Measurements from ENCODE around the gene AMY2A. TPM values are rescaled to one million over a fixed set of nuclear protein-coding genes. Genes with fewer than 3 reads are reported as not detected.
"Not testable (repeated sequence)": the region's sequence is repeated elsewhere in the genome, so short reads cannot be mapped to it uniquely, and the experiment has no call there.

Gene AMY2A
- total and polyA plus RNA-seq, 2 donors (not counting 3 experiments of a cell fraction or from before 2014, with no cell fraction given) = not detected

DNA sequence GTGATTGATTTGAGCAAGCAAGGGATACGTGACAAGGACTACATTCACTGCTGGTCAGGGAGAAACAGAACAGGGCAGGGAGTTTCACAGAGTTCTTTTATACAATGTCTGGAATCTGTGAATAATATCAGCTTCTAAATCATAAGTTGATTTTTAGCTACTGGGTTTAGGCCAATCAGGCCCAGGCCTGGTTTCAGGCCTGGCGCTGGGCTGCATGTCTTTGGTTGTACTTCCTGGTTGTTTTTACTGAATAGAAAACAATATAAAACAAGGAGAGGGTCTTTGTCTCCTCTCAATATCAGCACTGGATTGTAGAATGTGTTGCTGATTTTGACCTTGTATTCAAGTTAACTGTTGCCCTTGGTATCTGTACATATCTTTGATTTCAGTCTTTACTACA, 865 bp upstream of the AMY2A start:
- no peak overlapping the region for H2AFZ ChIP-seq (ENCODE audit: low read depth, low read length)
- no peak overlapping the region for H3K9ac ChIP-seq (replicated peaks; ENCODE audit: extremely low read depth, insufficient read depth, low read length)
- H3K27me3 ChIP-seq (ENCODE audit: control insufficient read depth in 2 of 2, insufficient read depth in 2 of 2, low read length in 2 of 2) = no peaks in the 10 kb centered on the region
- H3K4me2 ChIP-seq (ENCODE audit: insufficient read depth, low read length) = no peak overlapping the region
- H3K4me3 ChIP-seq (replicated peaks in 1 of 3; ENCODE audit: insufficient read depth in 1 of 3, low read depth in 1 of 3, low read length in 3 of 3) = no peak overlapping the region
- POLR2A ChIA-PET = no interaction called here
- CTCF ChIA-PET = no interaction called here
- FAIRE-seq (no peak), DNase-seq (ENCODE audit: low read depth, low spot score) (no peak)
- no peak overlapping the region for H3K27ac ChIP-seq (ENCODE audit: insufficient read depth, low read depth, low read length)
- H3K9me1 ChIP-seq (replicated peaks; ENCODE audit: control insufficient read depth, extremely low read depth, insufficient read depth, low read length) = no peaks in the 10 kb centered on the region
- dilution Hi-C loops (cut with MboI; ENCODE audit: extremely low pct_ligation_motif_present, low sequenced_read_pairs) (no loop called here), intact Hi-C loops (cut with micrococcal nuclease) (no loop called here)
- no TSS peak for BruUV-seq (replicated peaks)
- H3K4me1 ChIP-seq (ENCODE audit: control insufficient read depth, extremely low read depth, insufficient read depth, low read length) = no peaks in the 10 kb centered on the region
- H3K36me3 ChIP-seq (ENCODE audit: control insufficient read depth in 2 of 2, extremely low read depth in 1 of 2, insufficient read depth in 2 of 2, low read length in 2 of 2) = no peaks in the 10 kb centered on the region
- TF ChIP-seq EZH2 (IDR thresholded peaks at IDR 0.05; ENCODE audit: borderline replicate concordance, low read depth, low read length, severe bottlenecking) = no peak
- no peak for TF ChIP-seq FOS (IDR thresholded peaks at IDR 0.05; ENCODE audit: borderline replicate concordance, insufficient read depth, low read length)
- TF ChIP-seq, protein P1, sequence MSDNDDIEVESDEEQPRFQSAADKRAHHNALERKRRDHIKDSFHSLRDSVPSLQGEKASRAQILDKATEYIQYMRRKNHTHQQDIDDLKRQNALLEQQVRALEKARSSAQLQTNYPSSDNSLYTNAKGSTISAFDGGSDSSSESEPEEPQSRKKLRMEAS (IDR thresholded peaks at IDR 0.05; ENCODE audit: insufficient read depth, insufficient read length) = no peak
- no peak for TF ChIP-seq JUN (IDR thresholded peaks at IDR 0.05; ENCODE audit: borderline replicate concordance, insufficient read depth, insufficient read length, low read depth)
- no peak for TF ChIP-seq POLR2AphosphoS5 (IDR thresholded peaks at IDR 0.05; ENCODE audit: insufficient read depth, low read depth, low read length)
- H4K20me1 ChIP-seq (replicated peaks; ENCODE audit: control insufficient read depth, extremely low read depth, insufficient read depth, low read length) = no peaks in the 10 kb centered on the region
- H3K9me3 ChIP-seq (replicated peaks; ENCODE audit: control insufficient read depth, insufficient read depth, low read length) = no peaks in the 10 kb centered on the region
- H3K79me2 ChIP-seq (ENCODE audit: control insufficient read depth, insufficient read depth, low read length) = no peaks in the 10 kb centered on the region

DNA sequence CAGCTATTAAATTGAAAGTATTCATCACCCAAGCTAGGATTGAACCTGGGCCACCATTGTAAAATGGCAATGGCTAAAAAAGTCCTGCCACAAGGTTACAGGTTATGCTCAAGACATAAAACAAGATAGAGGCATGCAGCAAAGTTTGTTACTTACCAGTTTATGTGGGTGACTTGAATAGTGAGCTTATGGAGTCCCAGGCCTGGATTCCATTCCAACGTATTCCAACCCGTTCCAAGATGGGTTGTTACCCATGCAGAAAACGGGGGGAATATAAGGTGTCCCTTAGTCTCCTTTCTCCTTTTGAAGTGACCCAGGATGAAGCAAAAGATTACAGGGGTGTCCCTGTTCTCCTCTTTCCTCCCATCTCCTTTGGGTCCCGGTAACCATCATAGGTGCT, 10.2 kb downstream of the AMY2A start:
- H3K4me3 ChIP-seq (replicated peaks in 1 of 3; ENCODE audit: insufficient read depth in 1 of 3, low read depth in 1 of 3, low read length in 3 of 3); FAIRE-seq; H3K79me2 ChIP-seq (ENCODE audit: control insufficient read depth, insufficient read depth, low read length); BruUV-seq (replicated peaks); H4K20me1 ChIP-seq (replicated peaks; ENCODE audit: control insufficient read depth, extremely low read depth, insufficient read depth, low read length); H3K9me1 ChIP-seq (replicated peaks; ENCODE audit: control insufficient read depth, extremely low read depth, insufficient read depth, low read length); POLR2A ChIA-PET; dilution Hi-C loops (cut with MboI; ENCODE audit: extremely low pct_ligation_motif_present, low sequenced_read_pairs); H3K4me2 ChIP-seq (ENCODE audit: insufficient read depth, low read length); H3K27ac ChIP-seq (ENCODE audit: insufficient read depth, low read depth, low read length); H2AFZ ChIP-seq (ENCODE audit: low read depth, low read length); H3K9ac ChIP-seq (replicated peaks; ENCODE audit: extremely low read depth, insufficient read depth, low read length); H3K27me3 ChIP-seq (ENCODE audit: control insufficient read depth in 2 of 2, insufficient read depth in 2 of 2, low read length in 2 of 2); CTCF ChIA-PET; H3K9me3 ChIP-seq (replicated peaks; ENCODE audit: control insufficient read depth, insufficient read depth, low read length); intact Hi-C loops (cut with micrococcal nuclease); DNase-seq (ENCODE audit: low read depth, low spot score); H3K36me3 ChIP-seq (ENCODE audit: control insufficient read depth in 2 of 2, extremely low read depth in 1 of 2, insufficient read depth in 2 of 2, low read length in 2 of 2); H3K4me1 ChIP-seq (ENCODE audit: control insufficient read depth, extremely low read depth, insufficient read depth, low read length): not testable (repeated sequence)

DNA sequence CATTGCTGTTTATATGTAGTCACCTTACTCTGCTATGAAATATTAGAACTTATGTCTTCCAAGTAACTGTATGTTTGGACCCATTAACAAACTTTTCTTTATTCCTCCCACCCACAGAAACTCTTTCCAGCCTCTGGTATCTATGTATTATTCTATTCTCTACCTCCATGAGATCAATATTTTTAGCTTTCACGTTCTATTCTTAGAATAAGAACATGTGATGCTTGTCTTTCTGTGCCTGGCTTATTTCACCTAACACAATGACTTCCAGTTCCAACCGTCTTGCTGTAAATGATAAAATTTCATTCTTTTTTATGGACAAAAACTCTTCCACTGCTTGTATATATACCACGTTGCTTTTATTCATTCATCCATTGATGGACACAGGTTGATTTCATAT, 24.0 kb downstream of the AMY2A start:
- H2AFZ ChIP-seq (ENCODE audit: low read depth, low read length); H3K79me2 ChIP-seq (ENCODE audit: control insufficient read depth, insufficient read depth, low read length); H4K20me1 ChIP-seq (replicated peaks; ENCODE audit: control insufficient read depth, extremely low read depth, insufficient read depth, low read length); H3K4me2 ChIP-seq (ENCODE audit: insufficient read depth, low read length); H3K27me3 ChIP-seq (ENCODE audit: control insufficient read depth in 2 of 2, insufficient read depth in 2 of 2, low read length in 2 of 2); POLR2A ChIA-PET; CTCF ChIA-PET; BruUV-seq (replicated peaks); dilution Hi-C loops (cut with MboI; ENCODE audit: extremely low pct_ligation_motif_present, low sequenced_read_pairs); H3K9me3 ChIP-seq (replicated peaks; ENCODE audit: control insufficient read depth, insufficient read depth, low read length); DNase-seq (ENCODE audit: low read depth, low spot score); H3K27ac ChIP-seq (ENCODE audit: insufficient read depth, low read depth, low read length); H3K36me3 ChIP-seq (ENCODE audit: control insufficient read depth in 2 of 2, extremely low read depth in 1 of 2, insufficient read depth in 2 of 2, low read length in 2 of 2); H3K9ac ChIP-seq (replicated peaks; ENCODE audit: extremely low read depth, insufficient read depth, low read length); intact Hi-C loops (cut with micrococcal nuclease); H3K4me1 ChIP-seq (ENCODE audit: control insufficient read depth, extremely low read depth, insufficient read depth, low read length); H3K4me3 ChIP-seq (replicated peaks in 1 of 3; ENCODE audit: insufficient read depth in 1 of 3, low read depth in 1 of 3, low read length in 3 of 3); FAIRE-seq; H3K9me1 ChIP-seq (replicated peaks; ENCODE audit: control insufficient read depth, extremely low read depth, insufficient read depth, low read length): not testable (repeated sequence)

DNA sequence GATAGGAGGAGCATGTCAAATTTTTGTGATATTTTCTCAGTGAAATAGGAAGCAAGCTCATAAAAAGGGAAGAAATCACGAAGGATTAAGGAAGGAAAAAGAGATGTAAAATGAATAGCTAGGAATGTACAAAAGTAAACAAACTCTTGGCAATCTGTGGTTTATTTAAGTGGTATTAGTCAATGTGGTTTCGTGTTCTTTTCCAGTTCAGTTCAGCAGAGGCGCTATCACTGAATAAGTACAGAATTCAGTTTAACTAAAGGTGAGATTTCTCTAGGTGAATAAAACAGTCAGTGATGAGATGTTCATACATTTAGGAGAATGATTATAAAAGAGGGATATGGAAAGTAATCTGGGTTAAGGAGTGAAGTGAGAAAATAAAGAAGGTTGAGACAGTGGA, 26.7 kb downstream of the AMY2A start:
- H4K20me1 ChIP-seq (replicated peaks; ENCODE audit: control insufficient read depth, extremely low read depth, insufficient read depth, low read length); H3K9me3 ChIP-seq (replicated peaks; ENCODE audit: control insufficient read depth, insufficient read depth, low read length); FAIRE-seq; dilution Hi-C loops (cut with MboI; ENCODE audit: extremely low pct_ligation_motif_present, low sequenced_read_pairs); DNase-seq (ENCODE audit: low read depth, low spot score); H3K27ac ChIP-seq (ENCODE audit: insufficient read depth, low read depth, low read length); CTCF ChIA-PET; H3K79me2 ChIP-seq (ENCODE audit: control insufficient read depth, insufficient read depth, low read length); POLR2A ChIA-PET; H3K9ac ChIP-seq (replicated peaks; ENCODE audit: extremely low read depth, insufficient read depth, low read length); H3K27me3 ChIP-seq (ENCODE audit: control insufficient read depth in 2 of 2, insufficient read depth in 2 of 2, low read length in 2 of 2); H3K36me3 ChIP-seq (ENCODE audit: control insufficient read depth in 2 of 2, extremely low read depth in 1 of 2, insufficient read depth in 2 of 2, low read length in 2 of 2); BruUV-seq (replicated peaks); H3K4me3 ChIP-seq (replicated peaks in 1 of 3; ENCODE audit: insufficient read depth in 1 of 3, low read depth in 1 of 3, low read length in 3 of 3); intact Hi-C loops (cut with micrococcal nuclease); H2AFZ ChIP-seq (ENCODE audit: low read depth, low read length); H3K4me2 ChIP-seq (ENCODE audit: insufficient read depth, low read length); H3K4me1 ChIP-seq (ENCODE audit: control insufficient read depth, extremely low read depth, insufficient read depth, low read length); H3K9me1 ChIP-seq (replicated peaks; ENCODE audit: control insufficient read depth, extremely low read depth, insufficient read depth, low read length): not testable (repeated sequence)

All from endothelial cell of umbilical vein (primary cell).